ENCODE results near the gene GAS2L1. TPM values are rescaled to one million over a fixed set of nuclear protein-coding genes. Genes with fewer than 3 reads are reported as not detected.

Gene GAS2L1
- total and polyA plus RNA-seq, 5 experiments from 2014 or later, result 0.54 TPM; not detected in 4

DNA sequence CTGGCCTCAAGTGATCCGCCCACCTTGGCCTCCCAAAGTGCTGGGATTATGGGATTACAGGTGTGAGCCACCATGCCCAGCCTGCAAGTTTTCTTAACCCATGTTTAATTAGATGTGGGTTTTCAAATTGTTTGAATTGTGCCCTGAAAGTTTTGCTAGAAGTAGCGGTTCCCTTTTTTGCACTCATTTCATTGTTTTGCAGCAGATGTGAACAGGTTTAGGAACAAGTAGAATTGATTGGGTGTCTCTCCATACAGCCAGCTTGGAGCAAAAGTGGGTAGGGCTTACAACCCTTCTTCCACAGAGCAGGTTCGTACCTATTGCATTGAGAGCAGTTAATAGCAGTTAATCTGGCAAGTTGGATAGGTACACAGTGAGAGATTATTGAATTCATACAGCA is 22.3 kb upstream of the GAS2L1 start:
- no peaks in the 10 kb centered on the region for H3K9me3 Mint-ChIP-seq
- POLR2A ChIA-PET, result no interaction called here
- peak overlapping the region in 1 of 10 donors; percentile 39 for H3K4me3 Mint-ChIP-seq
- H3K27me3 Mint-ChIP-seq, result no peaks in the 10 kb centered on the region
- DNase-seq (no peak), ATAC-seq (no peak)
- H3K27ac Mint-ChIP-seq, result peak overlapping the region in 2 of 10 donors; percentile 43 to 60
- peaks cover 13 to 51% (median 25%) of the 10 kb centered on the region in 4 donors for H3K4me1 Mint-ChIP-seq
- peaks cover 0 to 98% (median 44%) of the 10 kb centered on the region in 3 donors for H3K36me3 Mint-ChIP-seq

GRCh38 chr22:29288837-29289236 is 17.6 kb upstream of the GAS2L1 start:
- Mint-ChIP-seq H3K9me3 (no peaks in the 10 kb centered on the region), H3K36me3 (peaks cover 15 to 96% (median 36%) of the 10 kb centered on the region in 3 donors), H3K4me1 (peaks cover 12 to 37% (median 22%) of the 10 kb centered on the region in 4 donors), H3K27ac (peak overlapping the region in 5 of 10 donors; percentile 7 to 81 (median 37)), H3K4me3 (peak overlapping the region in 1 of 10 donors; percentile 8), H3K27me3 (no peaks in the 10 kb centered on the region)
- POLR2A ChIA-PET, result no interaction called here
- DNase-seq (no peak), ATAC-seq (no peak)

GRCh38 chr22:29290061-29290460 is 16.4 kb upstream of the GAS2L1 start:
- peaks cover 12 to 31% (median 21%) of the 10 kb centered on the region in 4 donors for H3K4me1 Mint-ChIP-seq
- H3K9me3 Mint-ChIP-seq, result no peaks in the 10 kb centered on the region
- DNase-seq (no peak), ATAC-seq (no peak)
- no peaks in the 10 kb centered on the region for H3K27me3 Mint-ChIP-seq
- peak overlapping the region in 1 of 10 donors; percentile 61 for H3K27ac Mint-ChIP-seq
- no peak overlapping the region for H3K4me3 Mint-ChIP-seq
- H3K36me3 Mint-ChIP-seq, result peaks cover 15 to 98% (median 29%) of the 10 kb centered on the region in 3 donors
- POLR2A ChIA-PET, result no interaction called here

GRCh38 chr22:29291215-29291614 is 15.2 kb upstream of the GAS2L1 start:
- H3K9me3 Mint-ChIP-seq, result no peaks in the 10 kb centered on the region
- H3K4me1 Mint-ChIP-seq, result peaks cover 14 to 26% (median 21%) of the 10 kb centered on the region in 4 donors
- peak overlapping the region in 4 of 10 donors; percentile 7 to 64 (median 26) for H3K27ac Mint-ChIP-seq
- H3K27me3 Mint-ChIP-seq, result no peaks in the 10 kb centered on the region
- POLR2A ChIA-PET, result no interaction called here
- no peak for DNase-seq
- no peak for ATAC-seq
- H3K36me3 Mint-ChIP-seq, result peaks cover 15 to 98% (median 31%) of the 10 kb centered on the region in 3 donors
- no peak overlapping the region for H3K4me3 Mint-ChIP-seq

DNA sequence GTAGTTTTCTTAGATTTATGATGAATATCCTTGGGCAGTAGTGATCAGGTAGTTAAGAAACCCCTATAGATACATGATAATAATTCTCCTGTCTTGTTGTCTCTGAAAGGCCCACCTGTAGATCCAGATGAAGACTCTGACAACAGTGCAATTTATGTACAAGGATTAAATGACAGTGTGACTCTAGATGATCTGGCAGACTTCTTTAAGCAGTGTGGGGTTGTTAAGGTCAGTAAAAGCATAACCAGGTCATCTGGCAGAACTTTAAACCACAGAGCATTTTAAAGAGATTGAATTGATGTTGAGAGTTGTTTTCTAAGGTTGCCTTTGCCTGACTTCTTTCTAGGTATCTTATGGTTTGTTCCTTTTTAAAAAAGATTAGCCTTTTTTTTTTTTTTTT is 14.1 kb upstream of the GAS2L1 start:
- no peaks in the 10 kb centered on the region for H3K27me3 Mint-ChIP-seq
- no peak overlapping the region for H3K4me3 Mint-ChIP-seq
- ATAC-seq, result no peak
- peaks cover 10 to 20% (median 16%) of the 10 kb centered on the region in 4 donors for H3K4me1 Mint-ChIP-seq
- DNase-seq, result no peak
- POLR2A ChIA-PET, result no interaction called here
- H3K36me3 Mint-ChIP-seq, result peaks cover 15 to 97% (median 23%) of the 10 kb centered on the region in 3 donors
- H3K27ac Mint-ChIP-seq, result peak overlapping the region in 1 of 10 donors; percentile 39
- H3K9me3 Mint-ChIP-seq, result no peaks in the 10 kb centered on the region

- H3K27me3 Mint-ChIP-seq, result no peaks in the 10 kb centered on the region
- H3K9me3 Mint-ChIP-seq, result no peaks in the 10 kb centered on the region
- no peak for DNase-seq
- POLR2A ChIA-PET, result no interaction called here
- H3K4me3 Mint-ChIP-seq, result no peak overlapping the region
- H3K27ac Mint-ChIP-seq, result peak overlapping the region in 4 of 10 donors; percentile 33 to 84 (median 64)
- ATAC-seq, result no peak
- H3K36me3 Mint-ChIP-seq, result peaks cover 6 to 78% (median 20%) of the 10 kb centered on the region in 3 donors
- H3K4me1 Mint-ChIP-seq, result peaks cover 3 to 15% (median 8%) of the 10 kb centered on the region in 4 donors
These were observed 7.8 kb upstream of the GAS2L1 start for GRCh38 chr22:29298641-29299040.

GRCh38 chr22:29299136-29299900 is 7.1 kb upstream of the GAS2L1 start:
- Mint-ChIP-seq H3K9me3 (no peaks in the 10 kb centered on the region), H3K4me3 (peak overlapping the region in 1 of 10 donors; percentile 10), H3K27ac (peak overlapping the region in 7 of 10 donors; percentile 21 to 84 (median 48)), H3K36me3 (peaks cover 6 to 72% (median 20%) of the 10 kb centered on the region in 3 donors), H3K4me1 (peaks cover 3 to 15% (median 10%) of the 10 kb centered on the region in 4 donors), H3K27me3 (peaks cover 0 to 4% (median 0%) of the 10 kb centered on the region in 5 donors)
- DNase-seq, result no peak
- no peak for ATAC-seq
- POLR2A ChIA-PET, result no interaction called here

DNA sequence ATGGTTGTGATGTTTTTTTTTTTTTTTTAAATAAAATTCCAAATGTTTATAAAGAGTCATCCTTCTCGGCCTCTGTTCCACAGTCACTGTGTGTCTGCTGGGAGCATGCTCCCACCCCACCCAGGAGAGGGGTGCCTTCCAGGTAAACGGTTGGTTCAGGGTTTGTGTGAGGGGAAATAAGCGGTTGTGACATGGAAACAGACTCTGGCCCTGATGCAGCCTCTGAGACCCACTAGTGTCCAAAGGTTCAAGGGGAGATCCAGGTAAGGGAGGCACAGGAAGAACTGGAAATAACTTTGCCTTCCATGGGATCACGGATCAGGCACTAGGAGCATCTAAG is 6.0 kb upstream of the GAS2L1 start:
- ATAC-seq (peak in 1 of 2 donors; percentile 32), DNase-seq (no peak)
- Mint-ChIP-seq H3K4me3 (no peak overlapping the region), H3K4me1 (peaks cover 3 to 15% (median 10%) of the 10 kb centered on the region in 4 donors), H3K36me3 (peaks cover 6 to 60% (median 20%) of the 10 kb centered on the region in 3 donors), H3K27ac (peak overlapping the region in 4 of 10 donors; percentile 45 to 95 (median 84)), H3K27me3 (peaks cover 0 to 12% (median 3%) of the 10 kb centered on the region in 5 donors), H3K9me3 (no peaks in the 10 kb centered on the region)
- POLR2A ChIA-PET, result interaction anchor here (1.2 to 1.3 kb wide), 2 partner anchors 32 to 253 kb away, joined by 3 read pairs; partner anchors contain the start of genes EWSR1 and THOC5

DNA sequence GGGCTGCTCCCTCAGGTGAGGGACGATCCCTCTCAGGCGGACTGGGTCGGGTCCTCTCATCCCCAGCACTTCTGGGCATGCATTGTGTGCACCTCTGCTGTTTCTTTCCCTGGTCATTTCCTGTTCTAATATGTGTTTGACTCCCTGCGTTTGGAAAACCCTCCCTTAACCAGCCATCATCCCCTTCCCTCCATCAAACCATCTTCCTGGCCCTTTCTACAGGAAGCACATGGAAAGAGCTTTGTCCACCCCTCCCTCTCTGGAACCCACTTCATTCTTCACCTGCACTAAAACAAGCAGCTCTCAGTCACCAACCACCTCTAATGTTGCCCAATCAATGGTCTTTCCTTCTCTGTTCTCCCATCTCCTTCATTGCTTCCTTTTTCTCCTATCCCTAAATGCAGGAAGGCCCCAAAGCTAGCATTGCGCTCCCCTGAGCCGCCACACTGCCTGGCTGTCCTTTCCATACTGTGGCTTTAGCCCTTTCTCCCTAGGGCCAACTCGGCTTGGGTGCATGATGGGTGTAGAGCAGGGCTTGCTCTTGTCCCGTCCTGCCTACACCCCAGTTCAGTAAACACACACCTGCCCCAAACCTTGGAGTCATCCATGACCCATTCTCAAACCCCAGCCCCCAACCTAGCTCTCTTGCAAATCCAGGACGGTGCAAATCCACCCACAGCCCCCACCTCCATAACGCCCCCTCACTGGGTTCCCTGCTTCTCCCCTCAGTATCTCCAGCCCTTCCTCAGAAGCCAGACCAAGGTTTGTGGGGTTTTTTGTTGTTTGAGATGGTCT is 5.4 kb upstream of the GAS2L1 start:
- H3K27me3 Mint-ChIP-seq, result peaks cover 2 to 18% (median 3%) of the 10 kb centered on the region in 5 donors
- H3K9me3 Mint-ChIP-seq, result no peaks in the 10 kb centered on the region
- POLR2A ChIA-PET, result interaction anchor here (0.5 to 1.3 kb wide), 4 partner anchors 16 to 954 kb away, joined by 3 read pairs; partner anchors contain the start of genes EWSR1 and THOC5
- DNase-seq, result no peak
- peak; percentile 21 to 29 for ATAC-seq
- H3K4me3 Mint-ChIP-seq, result peak overlapping the region in 2 of 10 donors; percentile 8 to 24
- peaks cover 6 to 55% (median 18%) of the 10 kb centered on the region in 3 donors for H3K36me3 Mint-ChIP-seq
- H3K4me1 Mint-ChIP-seq, result peaks cover 6 to 20% (median 10%) of the 10 kb centered on the region in 4 donors
- H3K27ac Mint-ChIP-seq, result peak overlapping the region; percentile 13 to 95 (median 54)

- peak overlapping the region in 4 of 10 donors; percentile 40 to 95 (median 66) for H3K27ac Mint-ChIP-seq
- H3K4me3 Mint-ChIP-seq, result no peak overlapping the region
- H3K9me3 Mint-ChIP-seq, result no peaks in the 10 kb centered on the region
- ATAC-seq (no peak), DNase-seq (no peak)
- peaks cover 6 to 47% (median 18%) of the 10 kb centered on the region in 3 donors for H3K36me3 Mint-ChIP-seq
- H3K27me3 Mint-ChIP-seq, result peaks cover 2 to 24% (median 4%) of the 10 kb centered on the region in 5 donors
- POLR2A ChIA-PET, result interaction anchor here (0.7 to 1.3 kb wide), 3 partner anchors 15 to 252 kb away, joined by 3 read pairs; partner anchors contain the start of genes EWSR1 and THOC5
- H3K4me1 Mint-ChIP-seq, result peaks cover 9 to 26% (median 13%) of the 10 kb centered on the region in 4 donors
These were observed 4.6 kb upstream of the GAS2L1 start for GRCh38 chr22:29301716-29302401.

DNA sequence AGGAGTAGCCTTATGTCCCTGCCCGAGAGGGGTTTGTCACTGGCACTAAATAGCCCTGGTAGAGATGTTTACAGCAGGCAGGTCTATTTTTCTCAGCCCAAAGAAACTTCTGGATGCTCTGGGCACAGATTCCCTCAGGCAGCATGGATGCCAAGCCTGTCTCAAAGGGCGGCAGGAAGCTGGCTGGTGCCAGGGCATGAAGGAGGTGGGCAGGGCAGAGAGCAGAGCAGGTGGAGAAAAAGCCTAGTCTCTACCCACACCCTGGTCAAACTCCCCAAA is 4.1 kb upstream of the GAS2L1 start:
- Mint-ChIP-seq H3K4me3 (no peak overlapping the region), H3K27ac (no peak overlapping the region), H3K4me1 (peaks cover 10 to 26% (median 14%) of the 10 kb centered on the region in 4 donors), H3K36me3 (peaks cover 6 to 42% (median 18%) of the 10 kb centered on the region in 3 donors), H3K9me3 (peaks cover 0 to under 1% (median 0%) of the 10 kb centered on the region in 9 donors), H3K27me3 (peaks cover 2 to 24% (median 5%) of the 10 kb centered on the region in 5 donors)
- POLR2A ChIA-PET, result no interaction called here
- ATAC-seq, result no peak
- DNase-seq, result no peak

All from naive thymus-derived CD8-positive, alpha-beta T cell (primary cell).